ENCODE results near the gene CDK14. TPM values are rescaled to one million over a fixed set of nuclear protein-coding genes. Genes with fewer than 3 reads are reported as not detected.
"Not testable (repeated sequence)": the region's sequence is repeated elsewhere in the genome, so short reads cannot be mapped to it uniquely, and the experiment has no call there.

CDK14 gene
- total RNA-seq, 1 donor from 2014 or later: 79.4 TPM

DNA sequence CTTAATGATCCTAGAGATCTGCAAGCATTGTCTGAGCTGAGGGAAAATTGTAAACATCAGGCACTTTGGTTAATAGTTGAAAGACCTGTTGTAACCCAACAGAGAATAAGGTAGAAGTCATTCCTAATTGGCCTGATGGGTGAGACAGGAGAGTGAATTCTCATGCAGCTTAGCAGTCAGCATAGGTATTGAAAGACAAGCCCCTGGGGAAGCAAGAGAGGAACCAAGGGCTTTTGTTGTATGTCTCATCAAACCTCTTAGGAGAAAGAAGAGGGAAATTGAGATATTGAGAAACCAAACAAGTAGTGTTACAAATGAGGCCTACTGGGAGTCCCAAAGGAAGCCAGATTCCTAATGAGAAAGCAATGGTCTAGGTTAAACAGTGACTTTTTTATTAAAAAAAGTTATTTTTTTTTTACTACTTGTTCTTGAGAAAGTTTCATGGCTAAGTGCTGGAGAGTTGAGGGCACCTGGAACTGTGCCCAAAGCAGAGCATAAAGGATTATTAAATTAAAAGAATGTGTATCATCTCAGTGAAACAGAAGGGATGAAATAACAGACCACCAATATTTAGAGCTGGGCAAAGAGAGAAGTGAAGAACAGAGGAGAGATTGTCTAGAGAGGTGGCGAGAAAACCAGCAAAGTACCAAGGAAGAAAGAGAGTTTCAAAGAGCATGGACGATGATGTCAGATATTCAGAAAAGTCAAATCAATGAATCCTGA lies 168.9 kb downstream of the CDK14 start:
- intact Hi-C loops (cut with DNase I): no loop called here
- ATAC-seq (peak; percentile 69), DNase-seq (ENCODE audit: low spot score) (no peak)

DNA sequence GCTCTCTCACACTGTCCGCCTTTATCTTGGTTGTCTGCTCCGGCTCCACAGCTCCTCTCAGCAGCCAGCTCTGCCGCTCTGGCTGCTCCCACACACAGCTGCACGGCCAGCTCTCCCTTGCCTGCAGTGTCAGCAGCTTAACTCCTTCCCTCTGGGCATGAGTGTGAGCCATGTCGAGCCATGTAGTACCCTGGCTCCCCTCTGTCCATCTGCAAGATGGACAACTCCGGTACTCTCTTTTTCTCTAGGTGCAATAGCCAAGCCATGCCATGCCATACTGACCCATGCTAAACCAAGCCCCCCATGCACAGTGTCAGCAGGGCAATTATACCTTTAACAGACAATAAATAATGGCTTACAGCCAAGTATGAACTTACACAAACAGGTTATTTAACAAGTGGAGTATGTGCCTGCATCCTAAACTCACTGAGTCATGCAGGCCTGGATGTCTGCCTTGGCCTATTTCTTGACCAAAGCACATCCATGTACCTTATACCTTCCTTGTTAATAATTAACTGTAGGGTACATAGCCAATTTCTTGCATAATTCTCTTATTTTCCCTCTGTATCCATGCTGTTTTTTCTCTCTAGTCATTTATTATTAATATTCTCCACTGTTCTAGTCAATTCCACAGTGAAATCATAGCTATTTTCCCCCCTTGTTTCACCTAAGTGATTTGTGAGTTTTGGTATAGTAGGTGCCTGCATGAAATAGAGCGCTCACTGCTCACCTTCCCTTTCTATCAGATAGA lies 170.9 kb downstream of the CDK14 start:
- peak; percentile 61 for DNase-seq (ENCODE audit: low spot score)
- peak; percentile 83 for ATAC-seq
- intact Hi-C loops (cut with DNase I): no loop called here

DNA sequence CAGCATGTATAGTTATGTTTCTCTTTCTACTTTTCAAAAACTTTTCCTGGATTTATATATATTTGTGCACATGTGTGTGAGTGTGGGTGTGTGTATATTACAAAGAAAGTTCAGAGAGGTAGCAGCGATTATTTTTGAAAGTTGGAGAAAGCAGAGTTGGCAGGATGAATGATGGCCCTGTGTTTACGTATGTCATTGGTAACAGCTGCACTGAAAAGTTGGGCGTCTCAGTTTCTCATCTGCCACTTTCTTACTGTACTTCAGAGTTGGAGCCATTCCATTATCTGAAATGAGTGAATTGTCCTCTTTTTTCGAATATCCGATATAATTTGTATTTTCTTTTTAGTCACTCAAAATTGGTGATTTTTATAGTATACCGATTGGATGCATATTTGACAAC lies 172.2 kb downstream of the CDK14 start:
- DNase-seq (ENCODE audit: low spot score) (no peak), ATAC-seq (no peak)
- intact Hi-C loops (cut with DNase I): no loop called here

DNA sequence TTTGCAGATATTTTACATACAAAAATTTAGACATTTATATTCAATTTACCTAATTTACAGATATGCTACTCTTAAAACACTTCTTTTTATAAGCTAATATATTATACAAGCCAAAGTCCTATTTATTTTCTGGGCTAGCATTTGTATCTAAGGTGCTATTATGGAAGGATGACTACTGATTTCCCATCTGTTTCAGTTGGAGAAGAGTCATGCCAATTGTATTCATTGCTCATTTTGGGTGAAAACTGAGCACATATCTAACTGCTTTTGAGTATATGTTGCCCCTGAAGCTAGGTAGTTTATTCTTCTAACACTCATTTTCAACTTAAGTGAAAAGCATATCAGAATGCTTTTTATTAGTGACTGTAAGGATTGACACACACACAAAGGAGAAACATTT lies 172.9 kb downstream of the CDK14 start:
- intact Hi-C loops (cut with DNase I): no loop called here
- no peak for DNase-seq (ENCODE audit: low spot score)
- no peak for ATAC-seq

DNA sequence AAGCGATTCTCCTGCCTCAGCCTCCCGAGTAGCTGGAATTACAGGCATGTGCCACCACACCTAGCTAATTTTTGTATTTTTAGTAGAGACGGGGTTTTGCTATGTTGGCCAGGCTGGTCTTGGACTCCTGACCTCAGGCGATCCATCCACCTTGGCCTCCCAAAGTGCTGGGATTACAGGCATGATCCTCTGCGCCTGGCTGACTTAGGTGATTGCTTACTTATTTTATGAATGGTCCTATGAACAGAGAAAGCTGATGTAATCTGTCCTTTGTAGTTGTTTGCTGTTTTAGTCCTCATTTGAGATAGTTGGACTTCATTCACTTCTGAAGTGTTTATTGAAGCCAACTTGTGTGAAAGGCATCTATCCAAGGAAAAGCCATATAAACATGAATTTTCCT lies 173.4 kb downstream of the CDK14 start:
- ATAC-seq; intact Hi-C loops (cut with DNase I); DNase-seq (ENCODE audit: low spot score): not testable (repeated sequence)

DNA sequence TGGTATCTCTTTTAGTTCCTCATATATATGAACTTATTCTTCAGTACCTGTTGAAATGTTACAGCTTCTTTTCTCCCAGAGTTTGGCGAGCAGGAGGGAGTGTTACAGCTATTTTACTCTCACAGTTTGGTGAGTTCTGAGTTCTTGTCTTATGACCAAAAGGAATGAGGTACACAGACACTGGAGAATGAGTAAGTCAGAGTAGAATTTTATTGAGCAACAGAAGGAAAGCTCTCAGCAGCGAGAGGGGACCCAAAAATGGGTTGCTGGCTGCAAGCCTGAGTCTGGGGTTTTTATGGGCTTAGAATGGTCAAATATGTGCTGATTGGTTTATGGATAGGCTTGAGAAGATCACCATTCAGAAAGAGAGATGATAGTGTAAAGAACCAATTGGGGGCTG lies 175.2 kb downstream of the CDK14 start:
- DNase-seq (ENCODE audit: low spot score) (no peak), ATAC-seq (no peak)
- intact Hi-C loops (cut with DNase I): no loop called here

DNA sequence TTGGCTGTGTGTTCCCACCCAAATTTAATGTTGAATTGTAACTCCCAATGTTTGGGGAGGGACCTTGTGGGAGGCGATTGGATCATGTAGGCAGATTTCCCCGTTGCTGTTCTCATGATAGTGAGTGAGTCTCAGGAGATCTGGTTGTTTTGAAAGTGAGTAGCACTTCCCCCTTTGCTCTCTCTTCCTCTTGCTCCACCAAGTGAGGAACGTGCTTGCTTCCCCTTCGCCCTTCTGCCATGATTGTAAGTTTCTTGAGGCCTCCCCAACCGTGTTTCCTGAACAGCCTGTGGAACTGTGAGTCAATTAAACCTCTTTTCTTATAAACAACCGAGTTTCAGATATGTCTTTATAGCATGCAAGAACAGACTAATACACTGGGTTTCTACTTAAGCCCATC lies 176.3 kb downstream of the CDK14 start:
- no peak for ATAC-seq
- intact Hi-C loops (cut with DNase I): no loop called here
- no peak for DNase-seq (ENCODE audit: low spot score)

DNA sequence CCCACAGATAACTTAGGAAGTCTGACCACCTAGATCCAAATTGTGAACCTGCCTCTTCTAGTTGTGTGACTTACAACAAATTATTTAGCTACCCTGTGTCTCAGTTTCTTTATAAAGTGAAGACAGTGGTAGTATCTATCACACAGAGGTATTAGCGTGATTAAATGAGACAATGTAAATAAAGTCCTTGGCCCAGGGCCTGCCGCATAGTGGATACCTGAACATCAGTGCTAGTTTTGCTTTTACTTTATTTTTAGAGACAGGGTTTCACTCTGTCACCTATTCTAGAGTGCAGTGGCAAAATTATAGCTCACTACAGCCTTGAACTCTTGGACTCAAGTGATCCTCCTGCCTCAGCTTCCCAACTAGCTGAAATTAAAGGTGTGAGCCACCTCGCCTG lies 177.1 kb downstream of the CDK14 start:
- no peak for DNase-seq (ENCODE audit: low spot score)
- intact Hi-C loops (cut with DNase I): no loop called here
- no peak for ATAC-seq

DNA sequence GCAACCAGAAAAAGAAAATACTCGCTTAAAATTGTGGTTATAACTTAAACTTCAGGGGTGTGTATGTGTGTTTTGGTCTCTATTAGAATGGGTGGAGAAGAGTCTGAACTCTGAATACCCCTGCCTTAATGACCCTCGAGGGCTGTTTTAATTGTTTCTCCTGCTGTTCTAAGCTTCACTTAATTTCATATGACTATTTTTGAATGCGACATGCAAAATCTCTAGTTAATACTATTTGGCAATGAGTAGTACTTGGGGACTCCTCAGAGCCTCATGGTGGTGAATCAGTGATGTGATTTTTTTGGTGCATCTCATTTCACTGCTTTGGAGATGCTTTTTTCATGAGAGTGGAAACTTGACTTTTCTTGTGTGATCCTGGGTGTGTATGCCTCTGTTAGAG lies 178.6 kb downstream of the CDK14 start:
- intact Hi-C loops (cut with DNase I): no loop called here
- no peak for ATAC-seq

DNA sequence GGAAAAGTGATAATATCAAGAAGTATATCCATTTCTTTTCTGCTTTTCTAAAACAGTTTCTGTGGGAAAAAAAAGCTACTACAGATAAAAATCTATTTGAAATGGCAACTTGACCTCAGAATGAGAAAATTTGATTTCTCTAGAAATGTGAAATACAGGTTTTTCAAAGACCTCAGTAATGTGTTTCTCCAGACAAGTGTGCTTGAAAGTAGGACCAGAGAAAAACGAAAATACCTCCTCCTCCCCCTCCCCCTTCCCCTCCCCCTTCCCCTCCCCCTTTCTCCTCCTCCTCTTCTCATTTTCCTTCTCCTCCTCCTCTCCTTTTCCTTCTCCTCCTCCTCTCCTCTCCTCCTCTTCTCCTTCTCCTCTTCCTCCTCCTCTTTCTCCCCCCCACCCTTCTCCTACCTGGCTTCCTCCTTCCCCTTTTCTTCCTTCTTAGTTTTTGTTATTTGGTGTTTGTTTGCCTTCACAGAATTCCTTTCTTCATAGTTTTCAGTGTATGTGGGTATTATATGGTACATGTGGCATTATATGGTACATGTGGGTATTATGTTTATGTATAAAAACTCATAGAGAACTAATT lies 179.4 kb downstream of the CDK14 start:
- DNase-seq (ENCODE audit: low spot score) (no peak), ATAC-seq (no peak)
- intact Hi-C loops (cut with DNase I): no loop called here

More for the DNA sequence above, 178.6 kb downstream of the CDK14 start:
- no peak for DNase-seq (ENCODE audit: low spot score)

DNA sequence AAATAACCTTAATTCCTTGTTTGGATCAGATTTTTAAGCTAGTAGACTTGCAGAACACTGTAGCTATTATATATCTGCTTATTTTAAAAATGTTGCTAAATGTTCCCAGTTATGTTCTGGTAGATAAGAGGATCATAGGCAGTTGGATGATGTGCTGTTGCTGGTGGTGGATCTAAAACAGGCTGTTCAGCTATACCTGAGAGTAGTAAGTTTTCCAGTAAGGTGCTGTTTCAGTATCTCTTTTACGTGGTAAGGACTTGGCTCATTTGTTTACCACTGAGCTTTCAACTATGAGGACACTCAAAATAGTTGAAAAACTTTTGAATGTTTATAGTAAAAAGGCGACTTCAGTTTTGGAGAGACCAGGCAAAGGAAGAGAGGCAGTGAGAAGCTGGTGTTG lies 180.9 kb downstream of the CDK14 start:
- DNase-seq (ENCODE audit: low spot score) (no peak), ATAC-seq (peak; percentile 40)
- intact Hi-C loops (cut with DNase I): no loop called here

DNA sequence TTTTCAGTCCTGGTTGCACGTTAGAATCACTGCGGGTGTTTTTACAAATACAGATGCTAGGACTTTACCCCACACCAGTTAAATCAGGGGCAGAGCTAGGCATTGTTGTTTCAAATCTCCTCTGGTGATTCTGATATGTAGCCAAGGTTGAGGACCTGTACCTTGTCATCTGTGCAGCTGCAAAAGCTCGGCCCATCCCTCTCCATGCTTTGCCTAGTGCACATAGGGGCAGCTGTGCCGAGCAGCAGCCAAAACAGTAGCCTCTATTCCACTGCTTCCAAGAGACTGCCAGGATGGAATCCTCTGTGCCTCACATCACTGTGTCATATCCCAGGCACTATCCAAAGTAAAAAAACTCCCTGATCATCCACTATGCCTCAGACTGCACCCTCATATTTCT lies 181.3 kb downstream of the CDK14 start:
- peak; percentile 87 for ATAC-seq
- intact Hi-C loops (cut with DNase I): no loop called here
- no peak for DNase-seq (ENCODE audit: low spot score)

DNA sequence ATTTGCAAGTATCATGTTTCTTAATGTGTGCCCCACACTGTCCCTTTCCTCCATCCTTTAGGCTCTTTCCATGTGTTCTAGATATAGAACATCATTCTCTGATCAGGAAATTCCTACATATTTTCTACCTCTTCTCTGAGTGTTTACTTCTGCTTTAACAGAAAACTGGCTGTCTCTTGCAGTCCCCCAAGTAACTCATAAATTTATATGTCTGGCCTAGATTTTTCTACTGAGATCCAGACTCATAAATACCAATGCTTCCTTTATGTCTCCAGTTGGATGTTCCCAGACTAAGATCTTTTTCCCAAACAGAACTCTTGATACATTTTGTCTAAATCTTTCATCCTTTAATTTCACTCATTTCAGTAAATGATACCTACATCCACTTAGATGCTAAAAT lies 181.8 kb downstream of the CDK14 start:
- intact Hi-C loops (cut with DNase I): no loop called here
- no peak for ATAC-seq
- no peak for DNase-seq (ENCODE audit: low spot score)

DNA sequence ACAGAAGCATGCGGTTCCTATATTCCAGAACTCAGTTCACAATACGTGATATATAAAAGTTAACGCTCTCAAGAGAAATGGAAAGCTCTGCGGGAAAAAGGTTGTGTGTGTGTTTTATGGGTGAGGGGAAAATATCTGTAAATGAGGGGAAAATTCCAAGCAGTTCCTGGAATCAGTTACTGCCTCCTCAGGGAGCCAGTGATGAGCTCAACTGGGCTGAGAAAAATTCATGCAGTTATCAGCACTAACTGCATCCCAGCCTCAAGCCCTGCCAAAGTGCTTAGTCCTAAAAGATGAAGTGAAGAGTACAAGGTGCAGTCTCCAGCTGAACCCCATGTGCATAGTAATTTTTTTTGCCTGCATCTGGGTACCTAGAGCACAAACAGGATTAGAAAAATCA lies 191.9 kb downstream of the CDK14 start:
- DNase-seq (ENCODE audit: low spot score) (peak; percentile 62), ATAC-seq (peak; percentile 93)
- intact Hi-C loops (cut with DNase I): no loop called here

DNA sequence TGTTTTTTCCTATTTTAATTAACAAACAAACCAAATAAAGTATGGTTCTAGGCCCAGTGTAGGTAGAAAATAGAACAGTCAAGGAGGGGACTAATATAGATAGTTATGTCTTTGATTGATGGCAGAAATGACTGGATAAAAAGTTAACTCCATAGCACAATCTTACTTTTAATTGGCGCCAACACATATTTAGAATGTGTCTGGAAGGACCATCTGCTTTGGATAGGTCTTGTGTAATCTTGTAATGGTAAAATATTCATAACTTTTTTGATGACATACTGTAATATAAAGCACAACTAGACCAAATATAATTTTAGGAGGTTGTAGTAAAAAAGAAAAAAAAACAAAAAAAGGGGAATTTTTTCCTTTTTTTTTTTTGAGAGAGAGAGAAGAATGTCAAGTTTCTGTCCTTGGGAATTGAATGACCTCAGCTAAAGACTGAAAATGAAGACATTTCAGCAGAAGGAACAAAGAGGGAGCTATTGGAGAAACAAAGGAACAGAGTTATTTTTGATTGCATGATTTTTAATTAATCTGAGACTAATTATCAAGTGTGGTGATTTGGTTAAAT lies 193.7 kb downstream of the CDK14 start:
- intact Hi-C loops (cut with DNase I): no loop called here
- no peak for ATAC-seq

DNA sequence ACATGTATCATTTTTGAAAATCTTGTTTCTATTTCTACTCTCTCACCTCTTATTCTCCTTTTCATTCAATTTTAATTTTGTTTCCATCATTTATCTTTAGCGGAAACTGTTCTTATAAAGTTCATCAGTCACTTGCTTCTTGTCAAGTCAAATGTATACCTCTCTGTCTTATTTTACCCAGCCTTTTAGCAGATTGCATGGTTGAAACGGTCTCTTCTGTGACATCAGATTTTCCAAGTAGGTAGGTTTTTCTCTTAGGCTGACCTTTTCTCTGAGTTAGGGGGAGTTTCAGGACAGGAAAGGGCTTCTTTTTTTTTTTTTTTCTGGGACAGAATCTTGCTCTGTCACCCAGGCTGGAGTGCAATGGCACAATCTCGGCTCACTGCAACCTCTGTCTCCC lies 195.5 kb downstream of the CDK14 start:
- ATAC-seq (no peak), DNase-seq (ENCODE audit: low spot score) (no peak)
- intact Hi-C loops (cut with DNase I): no loop called here

More for the DNA sequence above, 193.7 kb downstream of the CDK14 start:
- DNase-seq (ENCODE audit: low spot score): no peak

DNA sequence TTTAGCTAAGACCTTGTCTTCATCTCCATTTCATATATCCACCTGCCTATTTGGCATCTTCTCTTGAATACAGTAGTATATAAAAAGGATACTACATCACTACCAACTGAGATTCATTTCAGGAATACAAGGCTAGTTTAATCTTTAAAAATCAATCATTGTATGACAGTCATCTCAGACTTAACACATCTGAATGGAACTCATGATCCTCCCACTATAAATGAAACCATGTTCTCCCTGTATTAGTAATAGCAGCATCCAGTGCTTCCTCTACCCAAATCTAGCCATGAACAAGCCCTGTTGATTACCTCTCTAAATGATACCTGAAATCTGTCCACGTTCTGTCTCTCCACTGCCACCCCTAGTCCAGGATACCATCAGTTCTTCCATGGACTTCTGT lies 196.2 kb downstream of the CDK14 start:
- DNase-seq (ENCODE audit: low spot score) (no peak), ATAC-seq (no peak)
- intact Hi-C loops (cut with DNase I): no loop called here

DNA sequence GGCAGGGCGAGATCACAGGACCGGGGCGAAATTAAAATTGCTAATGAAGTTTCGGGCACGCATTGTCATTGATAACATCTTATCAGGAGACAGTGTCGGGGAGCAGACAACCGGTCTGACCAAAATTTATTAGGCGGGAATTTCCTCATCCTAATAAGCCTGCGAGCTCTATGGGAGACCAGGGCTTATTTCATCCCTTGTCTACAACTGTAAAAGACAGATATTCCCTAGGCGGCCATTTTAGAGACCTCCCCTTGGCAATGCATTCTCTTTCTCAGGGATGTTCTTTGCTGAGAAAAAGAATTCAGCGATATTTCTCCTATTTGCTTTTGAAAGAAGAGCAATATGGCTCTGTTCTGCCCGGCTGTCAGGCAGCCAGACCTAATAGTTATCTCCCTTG lies 198.1 kb downstream of the CDK14 start:
- ATAC-seq; intact Hi-C loops (cut with DNase I); DNase-seq (ENCODE audit: low spot score): not testable (repeated sequence)

DNA sequence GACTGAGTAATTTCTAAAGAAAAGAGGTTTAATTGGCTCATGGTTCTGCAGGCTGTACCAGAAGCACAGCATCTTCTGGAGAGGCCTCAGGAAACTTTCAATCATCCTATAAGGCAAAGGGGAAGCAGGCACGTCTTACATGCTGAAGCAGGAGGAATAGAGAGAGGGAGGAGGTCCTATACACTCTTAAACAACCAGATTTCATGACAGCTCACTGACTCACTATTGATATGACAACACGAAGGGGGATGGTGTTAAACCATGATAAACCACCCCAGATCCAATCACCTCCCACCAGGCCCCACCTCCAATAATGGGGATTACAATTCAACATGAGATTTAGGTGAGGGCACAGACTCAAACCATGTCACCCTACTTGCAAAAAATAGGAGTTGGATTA lies 201.5 kb downstream of the CDK14 start:
- ATAC-seq (no peak), DNase-seq (ENCODE audit: low spot score) (no peak)
- intact Hi-C loops (cut with DNase I): no loop called here

DNA sequence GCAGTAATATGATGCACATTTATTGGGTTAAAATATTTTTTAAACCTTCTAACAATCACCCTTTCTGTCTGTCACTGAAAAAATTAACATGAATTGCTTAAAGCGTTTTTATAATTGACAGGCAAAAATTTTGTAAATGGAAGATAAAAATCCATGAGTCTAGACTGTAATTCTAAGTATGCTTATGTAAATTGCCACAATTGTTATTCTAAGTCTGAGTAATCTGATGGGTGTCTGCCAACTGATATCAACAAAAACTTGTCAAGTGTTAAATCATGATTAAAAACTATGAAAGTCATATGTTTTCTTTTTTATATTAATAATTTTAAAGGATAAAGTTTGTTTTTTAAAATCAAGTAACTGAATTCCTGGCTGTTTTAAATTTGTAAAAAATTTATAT lies 208.2 kb downstream of the CDK14 start:
- ATAC-seq: no peak
- intact Hi-C loops (cut with DNase I): no loop called here
- DNase-seq (ENCODE audit: low spot score): no peak
